ENCODE measurements around the gene MUC3A.

The MUC3A gene

GRCh38 chr7:100964630-100965029 is 15.3 kb downstream of the MUC3A start:
- no CpG with 5 or more reads among the region's 7 CpGs for WGBS, 2 donors (ENCODE audit: extremely low coverage in 2 of 2, insufficient read length in 2 of 2, insufficient replicate concordance in 1 of 2)

DNA sequence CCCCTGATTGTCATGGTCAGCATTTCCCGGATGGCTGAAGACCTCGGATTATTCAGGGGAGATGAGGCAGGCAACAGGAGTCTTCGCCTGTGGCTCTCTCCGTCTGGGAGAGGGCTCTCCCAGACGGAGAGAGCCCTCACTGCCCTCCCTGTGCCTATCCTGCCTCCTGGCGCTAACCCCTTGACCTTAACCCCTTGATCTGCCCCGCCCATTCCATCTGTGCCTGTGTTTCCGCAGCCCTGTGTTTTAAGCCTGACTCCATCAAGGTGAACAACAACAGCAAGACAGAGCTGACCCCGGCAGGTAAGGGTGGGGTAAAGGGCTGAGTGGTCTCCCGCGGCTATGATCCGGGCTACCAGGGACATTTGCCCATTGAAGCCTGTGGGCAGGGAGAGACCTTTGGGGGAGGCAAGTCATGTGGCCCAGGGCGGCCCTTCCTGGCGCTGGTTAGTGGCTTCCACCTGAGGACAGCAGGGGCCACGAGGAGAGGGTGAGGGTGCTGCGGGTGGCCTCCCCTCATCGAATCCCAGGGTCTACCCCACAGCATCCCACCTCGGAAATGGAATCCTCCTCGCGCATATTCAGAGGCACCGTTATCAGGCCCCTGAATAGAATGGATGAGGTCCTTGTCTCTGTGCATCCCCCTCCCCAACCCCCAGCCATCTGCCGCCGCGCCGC is 15.8 kb downstream of the MUC3A start:
- DNase-seq (ENCODE audit: low spot score), result no peak
- Histone ChIP-seq H3K4me3 (ENCODE audit: low read length in 2 of 2) (peak overlapping the region in 1 of 2 donors; percentile 74), H3K27ac (replicated peaks; ENCODE audit: low read length) (no peak overlapping the region), H3K4ac (ENCODE audit: low read length) (no peak overlapping the region), H2BK15ac (ENCODE audit: low read length) (peak overlapping the region; percentile 46), H3K23ac (ENCODE audit: low read depth, low read length, poor library complexity) (peak overlapping the region; percentile 97), H2AK5ac (ENCODE audit: low read depth, low read length) (peak overlapping the region; percentile 54), H3K9ac (ENCODE audit: low read depth, low read length, poor library complexity) (peak overlapping the region; percentile 64), H2BK5ac (ENCODE audit: low read length) (no peak overlapping the region), H3K9me3 (replicated peaks in 1 of 2; ENCODE audit: control insufficient read depth in 2 of 2, insufficient read depth in 1 of 2, low read depth in 1 of 2, low read length in 2 of 2) (peaks cover 0 to 2% of the 10 kb centered on the region in 2 donors), H2BK12ac (ENCODE audit: low read length) (no peak overlapping the region), H4K8ac (ENCODE audit: low read depth, low read length) (no peak overlapping the region), H2AFZ (ENCODE audit: low read length) (peak overlapping the region; percentile 84), H3K18ac (ENCODE audit: low read length) (peak overlapping the region; percentile 96), H2BK120ac (ENCODE audit: low read depth, low read length) (no peak overlapping the region), H3K36me3 (replicated peaks in 1 of 2; ENCODE audit: control insufficient read depth in 2 of 2, insufficient read depth in 2 of 2, low read length in 2 of 2) (no peaks in the 10 kb centered on the region), H4K91ac (ENCODE audit: low read depth, low read length, poor library complexity) (no peak overlapping the region), H3K4me1 (ENCODE audit: control insufficient read depth in 2 of 2, insufficient read depth in 1 of 2, low read depth in 1 of 2, low read length in 2 of 2) (peaks cover 0 to 9% of the 10 kb centered on the region in 2 donors), H3K14ac (ENCODE audit: low read length) (no peak overlapping the region), H3K79me1 (ENCODE audit: low read depth, low read length) (peaks cover 1% of the 10 kb centered on the region), H3K4me2 (ENCODE audit: insufficient read depth, low read length, poor library complexity, severe bottlenecking) (peak overlapping the region; percentile 90), H3K27me3 (ENCODE audit: control insufficient read depth in 3 of 3, insufficient read depth in 3 of 3, low read depth in 1 of 3, low read length in 3 of 3) (peaks cover 15 to 66% (median 51%) of the 10 kb centered on the region in 3 experiments)
- no CpG with 5 or more reads among the region's 25 CpGs for WGBS, 2 donors (ENCODE audit: extremely low coverage in 2 of 2, insufficient read length in 2 of 2, insufficient replicate concordance in 1 of 2)

More at GRCh38 chr7:100964630-100965029, 15.3 kb downstream of the MUC3A start:
- Histone ChIP-seq H3K9ac (ENCODE audit: low read depth, low read length, poor library complexity) (no peak overlapping the region), H3K79me1 (ENCODE audit: low read depth, low read length) (peaks cover 1% of the 10 kb centered on the region), H3K4me1 (ENCODE audit: control insufficient read depth in 2 of 2, insufficient read depth in 1 of 2, low read depth in 1 of 2, low read length in 2 of 2) (peaks cover 0 to 9% of the 10 kb centered on the region in 2 donors), H4K91ac (ENCODE audit: low read depth, low read length, poor library complexity) (no peak overlapping the region), H3K36me3 (replicated peaks in 1 of 2; ENCODE audit: control insufficient read depth in 2 of 2, insufficient read depth in 2 of 2, low read length in 2 of 2) (no peaks in the 10 kb centered on the region), H4K8ac (ENCODE audit: low read depth, low read length) (no peak overlapping the region), H3K4ac (ENCODE audit: low read length) (no peak overlapping the region), H2AFZ (ENCODE audit: low read length) (no peak overlapping the region), H3K14ac (ENCODE audit: low read length) (peak overlapping the region; percentile 25), H3K23ac (ENCODE audit: low read depth, low read length, poor library complexity) (peak overlapping the region; percentile 59), H3K27me3 (ENCODE audit: control insufficient read depth in 3 of 3, insufficient read depth in 3 of 3, low read depth in 1 of 3, low read length in 3 of 3) (peaks cover 15 to 62% (median 51%) of the 10 kb centered on the region in 3 experiments), H3K9me3 (replicated peaks in 1 of 2; ENCODE audit: control insufficient read depth in 2 of 2, insufficient read depth in 1 of 2, low read depth in 1 of 2, low read length in 2 of 2) (peaks cover 0 to 4% of the 10 kb centered on the region in 2 donors), H2BK15ac (ENCODE audit: low read length) (peak overlapping the region; percentile 34), H3K4me3 (ENCODE audit: low read length in 2 of 2) (no peak overlapping the region), H2BK5ac (ENCODE audit: low read length) (no peak overlapping the region), H2AK5ac (ENCODE audit: low read depth, low read length) (peak overlapping the region; percentile 82), H3K18ac (ENCODE audit: low read length) (peak overlapping the region; percentile 78), H2BK120ac (ENCODE audit: low read depth, low read length) (no peak overlapping the region), H2BK12ac (ENCODE audit: low read length) (peak overlapping the region; percentile 98), H3K4me2 (ENCODE audit: insufficient read depth, low read length, poor library complexity, severe bottlenecking) (no peak overlapping the region), H3K27ac (replicated peaks; ENCODE audit: low read length) (no peak overlapping the region)
- no peak for DNase-seq (ENCODE audit: low spot score)

GRCh38 chr7:100965723-100966541 is 16.6 kb downstream of the MUC3A start:
- Histone ChIP-seq H3K4me3 (ENCODE audit: low read length in 2 of 2) (peak overlapping the region in 1 of 2 donors; percentile 74), H2BK12ac (ENCODE audit: low read length) (no peak overlapping the region), H3K23ac (ENCODE audit: low read depth, low read length, poor library complexity) (peak overlapping the region; percentile 97), H3K4me1 (ENCODE audit: control insufficient read depth in 2 of 2, insufficient read depth in 1 of 2, low read depth in 1 of 2, low read length in 2 of 2) (peaks cover 0 to 9% of the 10 kb centered on the region in 2 donors), H2BK5ac (ENCODE audit: low read length) (peak overlapping the region; percentile 1), H3K14ac (ENCODE audit: low read length) (no peak overlapping the region), H4K91ac (ENCODE audit: low read depth, low read length, poor library complexity) (no peak overlapping the region), H2AK5ac (ENCODE audit: low read depth, low read length) (no peak overlapping the region), H2BK15ac (ENCODE audit: low read length) (peak overlapping the region; percentile 46), H3K36me3 (replicated peaks in 1 of 2; ENCODE audit: control insufficient read depth in 2 of 2, insufficient read depth in 2 of 2, low read length in 2 of 2) (no peaks in the 10 kb centered on the region), H3K9me3 (replicated peaks in 1 of 2; ENCODE audit: control insufficient read depth in 2 of 2, insufficient read depth in 1 of 2, low read depth in 1 of 2, low read length in 2 of 2) (peaks cover 0 to 2% of the 10 kb centered on the region in 2 donors), H3K9ac (ENCODE audit: low read depth, low read length, poor library complexity) (peak overlapping the region; percentile 64), H3K27me3 (ENCODE audit: control insufficient read depth in 3 of 3, insufficient read depth in 3 of 3, low read depth in 1 of 3, low read length in 3 of 3) (peaks cover 15 to 61% (median 47%) of the 10 kb centered on the region in 3 experiments), H3K4ac (ENCODE audit: low read length) (no peak overlapping the region), H4K8ac (ENCODE audit: low read depth, low read length) (no peak overlapping the region), H2BK120ac (ENCODE audit: low read depth, low read length) (no peak overlapping the region), H3K79me1 (ENCODE audit: low read depth, low read length) (peaks cover 1% of the 10 kb centered on the region), H2AFZ (ENCODE audit: low read length) (peak overlapping the region; percentile 84), H3K18ac (ENCODE audit: low read length) (peak overlapping the region; percentile 96), H3K4me2 (ENCODE audit: insufficient read depth, low read length, poor library complexity, severe bottlenecking) (peak overlapping the region; percentile 90), H3K27ac (replicated peaks; ENCODE audit: low read length) (no peak overlapping the region)
- WGBS, 2 donors (ENCODE audit: extremely low coverage in 2 of 2, insufficient read length in 2 of 2, insufficient replicate concordance in 1 of 2), result no CpG with 5 or more reads among the region's 58 CpGs
- peak; percentile 98 for DNase-seq (ENCODE audit: low spot score)
